ENCODE data around the gene SPAG17. TPM values are rescaled to one million over a fixed set of nuclear protein-coding genes. Genes with fewer than 3 reads are reported as not detected.

The SPAG17 gene
- total and polyA plus RNA-seq, 2 experiments from 2014 or later, result 1.0 to 1.1 TPM

- Mint-ChIP-seq H3K36me3 (ENCODE audit: low read depth) (no peaks in the 10 kb centered on the region), H3K4me3 (no peak overlapping the region), H3K4me1 (peaks cover 6% of the 10 kb centered on the region; the same call in 2 of the 3 replicates), H3K27ac (no peak overlapping the region), H3K9me3 (no peaks in the 10 kb centered on the region), H3K27me3 (ENCODE audit: insufficient read depth, low read depth, poor library complexity) (no peaks in the 10 kb centered on the region)
- Histone ChIP-seq H3K4me2 (no peak overlapping the region), H3K36me3 (ENCODE audit: insufficient read depth) (no peaks in the 10 kb centered on the region), H3K4me3 (no peak overlapping the region), H4K20me1 (replicated peaks; ENCODE audit: insufficient read depth) (no peaks in the 10 kb centered on the region), H3K27me3 (ENCODE audit: insufficient read depth) (no peaks in the 10 kb centered on the region), H3K79me2 (replicated peaks; ENCODE audit: insufficient read depth) (no peaks in the 10 kb centered on the region), H3K27ac (ENCODE audit: low read depth) (no peak overlapping the region), H3K9me2 (ENCODE audit: insufficient read depth) (peaks cover under 1% of the 10 kb centered on the region; the same call in 1 of the 2 replicates), H2AFZ (no peak overlapping the region), H3F3A (replicated peaks; ENCODE audit: low read depth) (no peaks in the 10 kb centered on the region), H3K4me1 (ENCODE audit: insufficient read depth) (0 out of 2 replicates have a peak, but pooled peaks cover 15% of the 10 kb centered on the region)
- TF ChIP-seq ZNF114 (CRISPR knock-in tag; IDR thresholded peaks at IDR 0.05) (no peak), POLR2AphosphoS5 (IDR thresholded peaks at IDR 0.05; ENCODE audit: low read depth) (no peak), EZH2 (IDR thresholded peaks at IDR 0.05; ENCODE audit: low read depth, unreplicated experiment) (no peak), NANOG (IDR thresholded peaks at IDR 0.05; ENCODE audit: borderline replicate concordance) (no peak), REST (IDR thresholded peaks at IDR 0.05; ENCODE audit: unreplicated experiment) (no peak), ZNF331 (CRISPR knock-in tag; IDR thresholded peaks at IDR 0.05; ENCODE audit: low read depth) (no peak)
- TF ChIP-seq, protein P1, sequence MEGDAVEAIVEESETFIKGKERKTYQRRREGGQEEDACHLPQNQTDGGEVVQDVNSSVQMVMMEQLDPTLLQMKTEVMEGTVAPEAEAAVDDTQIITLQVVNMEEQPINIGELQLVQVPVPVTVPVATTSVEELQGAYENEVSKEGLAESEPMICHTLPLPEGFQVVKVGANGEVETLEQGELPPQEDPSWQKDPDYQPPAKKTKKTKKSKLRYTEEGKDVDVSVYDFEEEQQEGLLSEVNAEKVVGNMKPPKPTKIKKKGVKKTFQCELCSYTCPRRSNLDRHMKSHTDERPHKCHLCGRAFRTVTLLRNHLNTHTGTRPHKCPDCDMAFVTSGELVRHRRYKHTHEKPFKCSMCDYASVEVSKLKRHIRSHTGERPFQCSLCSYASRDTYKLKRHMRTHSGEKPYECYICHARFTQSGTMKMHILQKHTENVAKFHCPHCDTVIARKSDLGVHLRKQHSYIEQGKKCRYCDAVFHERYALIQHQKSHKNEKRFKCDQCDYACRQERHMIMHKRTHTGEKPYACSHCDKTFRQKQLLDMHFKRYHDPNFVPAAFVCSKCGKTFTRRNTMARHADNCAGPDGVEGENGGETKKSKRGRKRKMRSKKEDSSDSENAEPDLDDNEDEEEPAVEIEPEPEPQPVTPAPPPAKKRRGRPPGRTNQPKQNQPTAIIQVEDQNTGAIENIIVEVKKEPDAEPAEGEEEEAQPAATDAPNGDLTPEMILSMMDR (conservative IDR thresholded peaks at IDR 0.05; ENCODE audit: low read depth in 2 of 2), result no peak
- TF ChIP-seq, protein P2, sequence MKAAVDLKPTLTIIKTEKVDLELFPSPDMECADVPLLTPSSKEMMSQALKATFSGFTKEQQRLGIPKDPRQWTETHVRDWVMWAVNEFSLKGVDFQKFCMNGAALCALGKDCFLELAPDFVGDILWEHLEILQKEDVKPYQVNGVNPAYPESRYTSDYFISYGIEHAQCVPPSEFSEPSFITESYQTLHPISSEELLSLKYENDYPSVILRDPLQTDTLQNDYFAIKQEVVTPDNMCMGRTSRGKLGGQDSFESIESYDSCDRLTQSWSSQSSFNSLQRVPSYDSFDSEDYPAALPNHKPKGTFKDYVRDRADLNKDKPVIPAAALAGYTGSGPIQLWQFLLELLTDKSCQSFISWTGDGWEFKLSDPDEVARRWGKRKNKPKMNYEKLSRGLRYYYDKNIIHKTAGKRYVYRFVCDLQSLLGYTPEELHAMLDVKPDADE (IDR thresholded peaks at IDR 0.05), result no peak
- ATAC-seq (no peak), DNase-seq (ENCODE audit: low spot score) (no peak)
Measured at GRCh38 chr1:118097622-118098348, 87.2 kb downstream of the SPAG17 start.
